SKM-1 treated with dmso at 0.1 percent for 144 hours (cell line): ENCODE data around the gene SKAP1.

Source experiments
- DNase-seq: peaks from one replicate; lab custom pipeline; 2025; ENCODE audit not compliant: unreplicated experiment; lab: John Stamatoyannopoulos, UW

SKAP1 gene

DNA sequence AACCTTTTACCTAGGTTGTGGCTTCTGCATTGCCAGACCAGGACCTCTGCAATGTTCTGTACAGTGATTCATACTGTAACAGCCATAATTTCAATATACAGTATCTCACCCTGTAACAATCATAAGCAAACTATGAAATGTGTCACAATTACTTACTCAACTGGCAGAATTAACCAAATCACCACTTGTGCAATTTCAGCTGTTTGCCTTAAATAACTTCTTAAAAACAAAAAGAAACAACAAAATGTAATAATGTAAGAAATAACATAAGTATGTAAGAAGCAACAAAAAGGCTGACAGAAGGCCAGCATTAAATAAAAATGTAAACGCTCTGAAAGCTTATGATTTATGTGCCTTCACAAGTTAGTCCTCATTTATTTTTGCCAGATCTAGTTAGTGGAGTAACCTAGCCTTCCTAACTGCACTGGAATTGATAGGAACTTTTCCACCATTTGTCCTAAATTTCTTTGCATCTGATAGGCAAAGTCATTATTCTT lies 96.9 kb downstream of the SKAP1 start:
- DNase-seq, result no peak

DNA sequence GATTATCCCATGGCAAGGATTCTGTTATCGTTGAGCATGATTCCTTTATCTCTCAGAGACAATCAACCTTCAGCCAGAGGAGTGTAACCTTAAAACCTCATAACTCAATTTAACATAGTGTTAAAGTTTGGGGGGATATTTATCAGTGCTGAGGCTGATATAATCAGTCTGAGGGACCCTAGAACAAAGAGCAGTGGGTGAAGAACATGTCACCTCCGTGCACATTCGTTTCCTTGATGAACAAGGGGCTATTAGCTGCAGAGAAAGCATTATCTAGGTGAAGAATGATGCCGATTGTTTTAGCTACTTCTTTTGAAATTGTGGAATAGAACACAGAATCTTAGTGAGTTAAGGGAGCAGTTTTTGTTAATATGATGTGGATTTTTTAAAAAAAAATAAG lies 99.1 kb downstream of the SKAP1 start:
- DNase-seq, result no peak

DNA sequence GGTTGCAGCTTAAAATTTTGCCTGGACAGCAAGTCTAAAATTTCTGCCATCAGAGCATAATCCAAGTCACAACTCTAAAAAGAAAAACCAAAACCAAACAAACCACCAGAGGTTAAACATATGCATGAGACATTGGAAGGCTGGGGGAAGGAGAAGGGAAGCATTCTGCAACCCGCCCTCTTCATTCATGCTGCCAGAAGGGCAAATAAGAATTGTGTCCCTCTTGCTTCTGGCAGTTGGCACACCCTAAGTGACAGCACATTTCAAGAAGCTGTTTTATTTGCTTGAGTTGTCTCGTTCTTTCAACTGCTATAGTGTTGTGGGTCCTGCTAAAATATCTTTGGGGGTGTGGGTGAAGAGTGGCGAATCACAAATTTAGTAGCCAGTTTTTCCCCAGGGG lies 99.6 kb downstream of the SKAP1 start:
- no peak for DNase-seq

DNA sequence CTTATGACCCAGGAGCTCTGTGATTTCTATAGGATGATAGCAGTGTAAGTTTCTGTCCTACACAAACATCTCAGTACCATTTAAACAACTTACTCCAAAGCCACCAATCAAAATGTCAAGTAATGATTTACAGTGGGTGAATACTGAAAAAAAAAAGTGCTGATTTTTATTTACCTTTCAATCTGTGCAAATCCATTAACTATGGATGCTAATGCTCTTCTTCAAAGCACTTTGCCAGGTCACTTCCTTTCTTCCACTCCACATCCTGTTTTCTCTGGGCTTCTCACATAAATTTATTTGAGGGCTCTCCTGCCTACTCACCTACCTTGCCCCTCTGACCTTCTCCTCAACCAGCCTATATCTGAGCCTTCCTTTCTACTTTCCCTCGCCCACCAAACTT lies 101.6 kb downstream of the SKAP1 start:
- DNase-seq, result no peak

DNA sequence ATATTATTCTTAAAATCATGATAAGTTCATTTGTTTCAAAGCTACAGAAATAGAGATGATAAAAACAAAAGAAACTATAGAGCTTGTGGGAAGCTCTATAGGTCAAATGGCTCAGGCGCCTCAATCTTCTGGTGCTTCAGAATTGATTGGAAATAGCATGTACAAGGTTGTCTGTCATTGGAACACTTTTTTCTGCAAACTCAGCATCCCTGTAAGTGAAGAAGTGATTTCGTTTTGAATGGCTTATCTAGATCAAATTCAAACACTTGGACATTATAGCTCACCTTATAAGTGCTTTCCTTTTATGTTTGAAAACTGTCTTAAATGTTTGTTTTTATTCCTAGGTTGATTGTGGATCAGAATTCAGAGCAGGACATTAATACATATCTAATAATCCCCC lies 103.7 kb downstream of the SKAP1 start:
- DNase-seq, result no peak

GRCh38 chr17:48322060-48322459 lies 108.0 kb downstream of the SKAP1 start:
- DNase-seq, result no peak

DNA sequence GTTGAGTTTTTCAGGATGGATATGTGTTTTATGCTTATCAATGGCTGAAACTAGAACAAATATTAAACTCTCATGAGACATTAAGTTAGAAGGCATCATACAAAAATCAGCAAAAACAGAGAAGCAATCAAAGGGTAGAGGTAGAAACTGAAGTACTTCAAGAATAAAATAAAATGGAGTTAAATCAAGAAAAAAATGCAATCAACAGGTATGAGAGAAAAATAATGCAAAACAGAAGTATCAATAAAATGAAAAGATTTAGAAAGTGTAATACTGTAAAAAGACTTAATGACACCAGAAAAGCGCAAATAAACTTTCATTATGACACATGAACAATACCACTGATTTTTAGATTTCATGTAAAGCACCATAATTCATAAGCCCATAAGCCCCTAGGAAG lies 112.3 kb downstream of the SKAP1 start:
- no peak for DNase-seq

GRCh38 chr17:48314716-48315115 lies 115.3 kb downstream of the SKAP1 start:
- DNase-seq, result no peak

- no peak for DNase-seq
Measured at GRCh38 chr17:48313096-48313755, 116.8 kb downstream of the SKAP1 start.

GRCh38 chr17:48311324-48311723 lies 118.7 kb downstream of the SKAP1 start:
- no peak for DNase-seq

DNA sequence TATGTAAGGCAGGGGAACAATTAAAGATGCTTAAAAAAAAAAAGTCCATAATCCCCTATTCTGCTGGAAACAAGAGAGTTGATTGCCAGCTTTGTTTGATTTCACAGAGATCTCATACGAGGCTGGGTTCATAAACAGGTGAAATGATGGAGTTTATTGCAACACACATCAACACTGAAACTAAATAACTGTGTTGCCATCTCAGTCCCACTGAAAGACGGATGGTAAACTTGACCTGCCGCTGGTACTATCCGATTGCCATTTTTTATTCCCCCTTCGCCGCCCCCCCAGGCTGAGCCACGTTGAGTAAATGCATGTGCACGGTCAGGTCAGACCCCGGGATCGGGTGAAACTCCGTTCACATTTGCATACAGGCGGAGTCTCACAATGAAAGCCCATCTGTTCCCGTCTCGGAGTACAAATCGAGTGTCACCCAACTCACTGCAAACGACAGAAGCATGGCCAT lies 119.2 kb downstream of the SKAP1 start:
- DNase-seq, result no peak

DNA sequence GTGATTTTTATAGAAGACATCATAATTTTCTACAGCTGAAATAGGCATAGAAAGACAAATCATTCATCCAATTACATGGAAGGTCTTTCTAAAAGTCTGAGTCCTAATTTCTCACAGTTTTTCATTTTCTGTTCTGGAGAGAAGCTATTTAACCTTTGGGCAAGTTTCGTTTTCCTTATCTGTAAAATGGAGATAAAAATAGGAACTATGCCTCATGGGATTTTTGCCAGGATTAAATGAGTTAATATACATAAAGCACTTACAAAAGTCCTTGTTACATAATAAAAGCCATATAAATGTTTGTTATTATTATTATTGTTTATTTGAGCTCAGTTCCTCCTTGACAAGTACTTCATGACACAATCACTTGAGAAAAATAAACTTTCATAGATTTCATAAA lies 121.4 kb downstream of the SKAP1 start:
- no peak for DNase-seq

DNA sequence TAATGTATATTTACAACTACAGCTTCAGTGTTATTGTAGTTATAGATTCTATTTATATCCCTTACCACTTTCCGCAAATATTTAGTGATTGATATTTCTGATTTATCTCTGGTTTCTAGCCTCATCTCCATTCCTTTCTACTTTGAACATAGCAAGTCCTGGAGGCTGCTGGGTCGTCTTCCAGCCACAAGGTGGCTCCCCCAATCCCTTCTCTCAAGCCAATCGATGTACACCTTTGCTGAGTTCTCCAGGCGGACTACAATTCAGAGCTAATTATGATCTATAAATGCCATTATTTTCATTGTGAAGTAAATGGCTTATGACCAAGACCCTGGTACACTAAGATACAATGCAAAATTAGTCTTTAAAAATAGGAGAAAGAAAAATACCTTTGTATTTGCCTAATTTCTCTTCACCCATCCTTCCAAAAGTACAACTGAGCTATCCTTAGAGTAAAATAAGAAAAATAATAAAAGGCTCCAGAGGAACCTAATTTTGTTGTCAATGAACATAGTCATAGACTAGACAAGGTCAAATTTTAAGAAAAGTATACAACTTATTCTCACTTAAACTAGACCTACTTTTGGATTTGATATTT lies 122.1 kb downstream of the SKAP1 start:
- peak; percentile 64 for DNase-seq

- no peak for DNase-seq
Measured at GRCh38 chr17:48307255-48307654, 122.8 kb downstream of the SKAP1 start.

DNA sequence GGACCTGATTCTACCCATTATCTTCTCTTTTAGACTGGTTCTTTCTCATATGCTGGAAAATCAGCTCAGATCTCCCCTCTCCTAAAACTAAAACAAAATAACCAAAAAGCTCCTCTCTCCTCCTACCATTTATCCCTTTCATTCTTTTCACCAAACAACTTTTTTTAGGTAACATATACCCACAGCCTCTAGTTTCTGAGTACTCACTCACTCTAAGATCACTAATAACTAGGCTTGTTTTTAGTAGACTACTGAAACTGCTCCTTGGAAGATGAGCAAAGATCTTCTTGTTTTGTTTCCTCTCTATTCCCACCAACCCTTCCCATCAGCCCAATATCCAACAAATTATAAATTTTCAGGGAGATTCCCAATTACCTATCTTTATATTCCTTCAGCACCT lies 129.0 kb downstream of the SKAP1 start:
- no peak for DNase-seq

GRCh38 chr17:48299760-48300159 lies 130.3 kb downstream of the SKAP1 start:
- no peak for DNase-seq

GRCh38 chr17:48297825-48298224 lies 132.2 kb downstream of the SKAP1 start:
- DNase-seq, result no peak

DNA sequence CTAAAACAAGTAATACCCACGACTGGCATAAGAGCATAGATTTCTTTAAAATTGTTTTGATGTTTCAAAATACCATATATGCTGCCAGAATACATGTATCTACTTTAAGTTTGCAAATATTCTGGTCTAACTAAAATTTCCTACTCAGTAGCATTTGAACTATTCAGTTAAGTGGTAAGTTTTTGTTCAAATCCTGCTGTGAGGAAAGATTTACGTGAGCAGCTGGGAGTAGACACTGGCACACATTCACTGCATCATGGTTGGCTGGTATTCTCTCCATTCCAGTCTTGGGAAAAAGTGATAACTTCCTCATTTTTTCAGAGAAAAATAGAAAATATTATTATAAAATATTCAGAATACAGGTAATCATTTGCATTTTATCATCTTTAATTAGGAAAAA lies 133.6 kb downstream of the SKAP1 start:
- DNase-seq, result no peak

DNA sequence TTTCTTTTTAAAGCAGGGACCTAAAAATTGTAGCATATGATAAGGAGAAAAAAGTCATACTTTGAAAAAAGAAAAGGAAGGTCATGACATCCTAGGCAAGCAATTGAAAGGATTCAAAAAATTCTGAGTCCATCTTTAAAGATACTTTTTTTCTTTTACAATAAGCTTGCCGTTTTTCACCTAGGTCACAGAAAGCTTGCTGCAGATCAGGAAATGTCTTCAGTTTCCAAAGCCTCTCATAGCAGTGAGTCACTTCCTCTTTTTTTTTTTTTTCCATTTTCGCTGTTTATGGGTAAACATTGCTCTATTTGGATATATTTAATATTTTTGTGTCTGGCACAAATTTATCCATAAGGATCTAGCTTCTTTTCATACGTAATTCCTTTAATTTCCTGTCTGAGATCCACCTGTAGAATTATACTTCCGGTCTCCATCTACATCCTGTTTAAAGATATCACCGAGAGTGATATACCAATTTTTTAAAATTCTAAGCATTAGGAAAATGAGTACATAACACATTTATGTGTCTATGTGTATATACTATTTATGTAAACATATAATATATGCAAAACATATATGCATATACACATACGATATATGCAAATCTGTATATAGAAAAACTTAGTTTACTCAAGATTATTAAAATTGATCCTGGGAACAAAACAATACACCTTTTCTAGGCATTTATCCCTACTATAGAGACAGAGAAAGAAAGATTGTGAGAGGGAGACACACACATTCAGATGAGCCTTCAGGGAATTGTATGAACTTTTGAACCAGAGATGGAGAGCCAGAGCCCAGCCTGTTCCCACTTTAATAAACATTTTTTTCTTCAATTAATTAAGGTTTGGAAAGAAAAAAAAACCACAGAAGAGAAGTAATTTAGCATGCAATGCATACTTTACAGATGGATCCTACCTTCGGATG lies 134.4 kb downstream of the SKAP1 start:
- DNase-seq, result peak; percentile 46

DNA sequence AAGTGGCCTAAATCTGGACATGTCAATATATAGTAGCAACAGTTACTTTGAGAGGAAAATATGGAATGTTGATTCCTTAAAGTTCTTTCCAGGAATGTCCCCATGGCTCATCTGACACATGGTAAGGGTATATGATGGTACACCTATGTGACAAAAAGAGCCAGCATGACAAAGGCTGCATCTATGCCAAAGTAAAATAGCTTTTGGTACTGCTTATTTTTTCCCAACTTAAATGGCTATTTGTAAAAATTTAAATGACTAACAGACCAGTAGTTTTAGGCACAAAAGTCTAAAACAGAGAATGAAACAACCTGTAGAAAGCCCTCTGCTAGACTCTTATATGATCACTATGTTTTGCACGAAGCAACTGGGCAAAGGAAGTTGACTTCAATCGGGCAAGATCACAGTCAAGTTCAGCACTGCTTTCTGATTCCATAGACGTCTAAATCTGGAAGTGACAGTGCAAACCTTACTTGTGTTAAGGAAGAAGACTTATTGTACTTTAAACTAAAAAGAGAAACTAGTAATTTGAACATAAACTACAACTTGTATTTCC lies 135.1 kb downstream of the SKAP1 start:
- no peak for DNase-seq

DNA sequence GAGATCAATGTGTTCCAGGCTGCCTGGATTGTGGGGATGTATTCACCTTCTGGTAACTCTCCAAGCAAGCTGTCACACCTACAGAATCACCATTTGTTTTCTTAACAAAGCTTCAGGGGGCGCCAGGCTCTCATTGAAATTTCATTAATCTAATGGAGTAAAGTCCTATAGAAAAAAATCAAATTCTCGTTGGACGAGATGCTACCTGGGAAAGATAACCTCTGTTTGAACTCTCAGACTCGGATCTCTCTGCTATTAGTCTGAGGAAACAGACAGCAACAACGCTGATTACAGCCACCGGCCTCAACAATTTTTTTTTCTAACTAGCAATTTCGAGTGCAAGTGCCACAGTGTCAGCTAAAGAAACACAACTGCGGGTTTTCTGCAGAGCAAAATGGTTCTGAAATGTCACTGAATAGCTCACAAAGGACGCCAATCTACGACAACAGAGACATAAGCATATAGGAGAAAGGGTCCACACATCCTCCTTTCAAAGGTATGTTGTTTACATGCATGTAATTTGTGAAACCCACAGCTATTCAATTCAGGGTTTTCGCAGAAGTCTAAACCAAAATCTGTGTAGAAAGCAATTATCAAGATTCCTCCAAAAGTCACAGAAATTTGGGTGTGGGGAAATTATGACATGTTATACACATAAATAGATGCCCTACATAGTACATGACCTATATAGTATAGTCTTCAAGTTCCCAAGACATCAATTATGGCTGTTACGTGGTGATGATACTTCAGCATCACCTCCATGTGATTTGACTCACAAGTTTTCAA lies 135.8 kb downstream of the SKAP1 start:
- no peak for DNase-seq
